HEK293 (cell line): ENCODE measurements around the gene DLGAP4.

Experiments used
- TRIM28 ChIP-seq: IDR thresholded peaks from 2 replicates; pipeline ENCODE4 v1.6.1; 2011; ENCODE audit warnings: low read length, control low read depth, borderline replicate concordance
- ZNF214 ChIP-seq: fragments of 450-650 bp; formaldehyde crosslinking; IDR thresholded peaks from 2 replicates; pipeline ENCODE4 v1.5.1; 2017; ENCODE audit warnings: missing biosample characterization, mild to moderate bottlenecking, missing genetic modification characterization, borderline replicate concordance
- ZNF302 ChIP-seq: fragments of 450-650 bp; formaldehyde crosslinking; IDR thresholded peaks from 2 replicates; pipeline ENCODE4 v1.5.1; 2016; ENCODE audit warnings: missing biosample characterization, missing genetic modification characterization, low read depth
- ZNF629 ChIP-seq: fragments of 450-650 bp; formaldehyde crosslinking; IDR thresholded peaks from 2 replicates; pipeline ENCODE4 v1.5.1; 2017; ENCODE audit warnings: missing biosample characterization, missing genetic modification characterization
- ZNF677 ChIP-seq: fragments of 450-650 bp; IDR thresholded peaks from 2 replicates; pipeline ENCODE4 v1.5.0; 2018; ENCODE audit warnings: missing biosample characterization, mild to moderate bottlenecking, missing genetic modification characterization, moderate library complexity
- TF ChIP-seq, protein P1 (sequence below): fragments of 450-650 bp; formaldehyde crosslinking; IDR thresholded peaks from 2 replicates; pipeline ENCODE4 v1.5.1; 2016; ENCODE audit warnings: missing biosample characterization, missing genetic modification characterization
- TF ChIP-seq, protein P2 (sequence below): fragments of 450-650 bp; formaldehyde crosslinking; IDR thresholded peaks from 2 replicates; pipeline ENCODE4 v1.5.1; 2016; ENCODE audit warnings: missing biosample characterization, missing genetic modification characterization
- TF ChIP-seq, protein P3 (sequence below): fragments of 450-650 bp; formaldehyde crosslinking; IDR thresholded peaks from 2 replicates; pipeline ENCODE4 v1.5.1; 2016; ENCODE audit warnings: missing biosample characterization, missing genetic modification characterization

DNA sequence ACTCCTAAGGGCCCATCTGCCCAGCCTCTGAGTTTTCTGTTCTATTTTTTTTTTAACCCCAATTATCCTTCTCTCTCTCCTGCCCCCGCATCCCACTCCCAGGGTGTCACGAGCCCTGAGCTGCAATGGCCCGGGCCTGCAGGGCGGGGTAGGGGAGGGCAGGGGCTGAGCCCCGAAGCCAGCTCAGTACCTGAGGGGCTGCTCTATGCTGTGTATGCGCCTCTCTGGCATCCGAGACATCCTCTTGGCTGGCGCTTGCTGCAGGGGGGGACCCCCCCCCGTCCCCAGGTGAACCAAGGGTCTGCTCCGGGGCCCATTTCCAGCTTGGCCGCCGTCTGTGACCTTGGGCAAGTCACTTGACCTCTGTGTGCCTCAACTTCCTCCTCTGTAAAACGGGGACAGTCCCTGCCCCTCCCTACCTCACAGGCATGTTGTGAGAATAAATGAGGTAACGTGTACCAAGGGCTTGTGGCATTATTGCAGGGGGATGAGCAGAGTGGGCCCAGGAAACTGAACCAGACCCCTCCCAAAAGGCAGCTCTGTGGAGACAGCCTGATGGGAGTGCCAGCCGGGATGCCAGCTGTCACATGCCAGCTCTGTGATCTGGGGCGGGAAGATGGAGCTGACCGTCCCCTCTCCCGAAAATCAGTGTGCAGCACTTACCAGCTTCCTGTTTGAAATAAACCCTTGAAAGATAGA, 222.2 kb downstream of the DLGAP4 start:
- TF ChIP-seq ZNF214 (tag by site-specific recombination) (no peak), ZNF629 (tag by site-specific recombination) (no peak), TRIM28 (no peak), ZNF677 (tag by site-specific recombination) (no peak), ZNF302 (no peak)
- TF ChIP-seq, protein P1, sequence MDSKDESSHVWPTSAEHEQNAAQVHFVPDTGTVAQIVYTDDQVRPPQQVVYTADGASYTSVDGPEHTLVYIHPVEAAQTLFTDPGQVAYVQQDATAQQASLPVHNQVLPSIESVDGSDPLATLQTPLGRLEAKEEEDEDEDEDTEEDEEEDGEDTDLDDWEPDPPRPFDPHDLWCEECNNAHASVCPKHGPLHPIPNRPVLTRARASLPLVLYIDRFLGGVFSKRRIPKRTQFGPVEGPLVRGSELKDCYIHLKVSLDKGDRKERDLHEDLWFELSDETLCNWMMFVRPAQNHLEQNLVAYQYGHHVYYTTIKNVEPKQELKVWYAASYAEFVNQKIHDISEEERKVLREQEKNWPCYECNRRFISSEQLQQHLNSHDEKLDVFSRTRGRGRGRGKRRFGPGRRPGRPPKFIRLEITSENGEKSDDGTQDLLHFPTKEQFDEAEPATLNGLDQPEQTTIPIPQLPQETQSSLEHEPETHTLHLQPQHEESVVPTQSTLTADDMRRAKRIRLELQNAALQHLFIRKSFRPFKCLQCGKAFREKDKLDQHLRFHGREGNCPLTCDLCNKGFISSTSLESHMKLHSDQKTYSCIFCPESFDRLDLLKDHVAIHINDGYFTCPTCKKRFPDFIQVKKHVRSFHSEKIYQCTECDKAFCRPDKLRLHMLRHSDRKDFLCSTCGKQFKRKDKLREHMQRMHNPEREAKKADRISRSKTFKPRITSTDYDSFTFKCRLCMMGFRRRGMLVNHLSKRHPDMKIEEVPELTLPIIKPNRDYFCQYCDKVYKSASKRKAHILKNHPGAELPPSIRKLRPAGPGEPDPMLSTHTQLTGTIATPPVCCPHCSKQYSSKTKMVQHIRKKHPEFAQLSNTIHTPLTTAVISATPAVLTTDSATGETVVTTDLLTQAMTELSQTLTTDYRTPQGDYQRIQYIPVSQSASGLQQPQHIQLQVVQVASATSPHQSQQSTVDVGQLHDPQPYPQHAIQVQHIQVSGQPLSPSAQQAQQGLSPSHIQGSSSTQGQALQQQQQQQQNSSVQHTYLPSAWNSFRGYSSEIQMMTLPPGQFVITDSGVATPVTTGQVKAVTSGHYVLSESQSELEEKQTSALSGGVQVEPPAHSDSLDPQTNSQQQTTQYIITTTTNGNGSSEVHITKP (tag by site-specific recombination) = no peak
- TF ChIP-seq, protein P2, sequence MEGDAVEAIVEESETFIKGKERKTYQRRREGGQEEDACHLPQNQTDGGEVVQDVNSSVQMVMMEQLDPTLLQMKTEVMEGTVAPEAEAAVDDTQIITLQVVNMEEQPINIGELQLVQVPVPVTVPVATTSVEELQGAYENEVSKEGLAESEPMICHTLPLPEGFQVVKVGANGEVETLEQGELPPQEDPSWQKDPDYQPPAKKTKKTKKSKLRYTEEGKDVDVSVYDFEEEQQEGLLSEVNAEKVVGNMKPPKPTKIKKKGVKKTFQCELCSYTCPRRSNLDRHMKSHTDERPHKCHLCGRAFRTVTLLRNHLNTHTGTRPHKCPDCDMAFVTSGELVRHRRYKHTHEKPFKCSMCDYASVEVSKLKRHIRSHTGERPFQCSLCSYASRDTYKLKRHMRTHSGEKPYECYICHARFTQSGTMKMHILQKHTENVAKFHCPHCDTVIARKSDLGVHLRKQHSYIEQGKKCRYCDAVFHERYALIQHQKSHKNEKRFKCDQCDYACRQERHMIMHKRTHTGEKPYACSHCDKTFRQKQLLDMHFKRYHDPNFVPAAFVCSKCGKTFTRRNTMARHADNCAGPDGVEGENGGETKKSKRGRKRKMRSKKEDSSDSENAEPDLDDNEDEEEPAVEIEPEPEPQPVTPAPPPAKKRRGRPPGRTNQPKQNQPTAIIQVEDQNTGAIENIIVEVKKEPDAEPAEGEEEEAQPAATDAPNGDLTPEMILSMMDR (tag by site-specific recombination) = no peak
- TF ChIP-seq, protein P3, sequence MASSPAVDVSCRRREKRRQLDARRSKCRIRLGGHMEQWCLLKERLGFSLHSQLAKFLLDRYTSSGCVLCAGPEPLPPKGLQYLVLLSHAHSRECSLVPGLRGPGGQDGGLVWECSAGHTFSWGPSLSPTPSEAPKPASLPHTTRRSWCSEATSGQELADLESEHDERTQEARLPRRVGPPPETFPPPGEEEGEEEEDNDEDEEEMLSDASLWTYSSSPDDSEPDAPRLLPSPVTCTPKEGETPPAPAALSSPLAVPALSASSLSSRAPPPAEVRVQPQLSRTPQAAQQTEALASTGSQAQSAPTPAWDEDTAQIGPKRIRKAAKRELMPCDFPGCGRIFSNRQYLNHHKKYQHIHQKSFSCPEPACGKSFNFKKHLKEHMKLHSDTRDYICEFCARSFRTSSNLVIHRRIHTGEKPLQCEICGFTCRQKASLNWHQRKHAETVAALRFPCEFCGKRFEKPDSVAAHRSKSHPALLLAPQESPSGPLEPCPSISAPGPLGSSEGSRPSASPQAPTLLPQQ (tag by site-specific recombination) = no peak
